Effector CD4-positive, alpha-beta T cell (primary cell): Measurements from ENCODE around the gene LTBP4.

Source experiments
- DNase-seq: peaks from one replicate; pipeline ENCODE4 v3.0.0-alpha.2; 2020

Gene LTBP4

GRCh38 chr19:40598121-40598917 is 2.9 kb upstream of the LTBP4 start:
- peak; percentile 78 for DNase-seq

GRCh38 chr19:40598918-40599307 is 2.3 kb upstream of the LTBP4 start:
- DNase-seq = no peak

GRCh38 chr19:40599331-40599901 is 1.8 kb upstream of the LTBP4 start:
- DNase-seq = no peak

- no peak for DNase-seq
Measured at GRCh38 chr19:40599902-40600569, 1.1 kb upstream of the LTBP4 start.

- no peak for DNase-seq
Measured at GRCh38 chr19:40600570-40601133, 517 bp upstream of the LTBP4 start.

GRCh38 chr19:40603071-40603388 is 1.9 kb downstream of the LTBP4 start:
- DNase-seq = no peak

- peak; percentile 93 for DNase-seq
Measured at GRCh38 chr19:40603389-40604170, 2.4 kb downstream of the LTBP4 start.

GRCh38 chr19:40604171-40604646 is 3.0 kb downstream of the LTBP4 start:
- DNase-seq = no peak

- no peak for DNase-seq
Measured at GRCh38 chr19:40604647-40605215, 3.6 kb downstream of the LTBP4 start.

GRCh38 chr19:40605216-40605971 is 4.2 kb downstream of the LTBP4 start:
- peak; percentile 73 for DNase-seq

GRCh38 chr19:40607311-40608239 is 6.4 kb downstream of the LTBP4 start:
- no peak for DNase-seq

GRCh38 chr19:40608240-40608621 is 7.1 kb downstream of the LTBP4 start:
- DNase-seq = no peak

GRCh38 chr19:40608957-40609356 is 7.8 kb downstream of the LTBP4 start:
- no peak for DNase-seq

- DNase-seq = peak; percentile 74
Measured at GRCh38 chr19:40609561-40610395, 8.6 kb downstream of the LTBP4 start.

- DNase-seq = peak; percentile 57
Measured at GRCh38 chr19:40610396-40611064, 9.4 kb downstream of the LTBP4 start.

- DNase-seq = no peak
Measured at GRCh38 chr19:40611096-40611495, 9.9 kb downstream of the LTBP4 start.

- no peak for DNase-seq
Measured at GRCh38 chr19:40611900-40612698, 10.9 kb downstream of the LTBP4 start.
